Keratinocyte (primary cell): ENCODE results near the gene EIF2D.

Source experiments
- CTCF ChIP-seq, 3 experiments: IDR thresholded peaks in 1 of 3; conservative IDR thresholded peaks in 1 of 3; optimal IDR thresholded peaks in 1 of 3; 2 replicates in 2 of 3; 3 replicates in 1 of 3; pipeline versions ENCODE3 to v1.5.1; 2011; ENCODE audit warnings: low read length in 3 of 3, mild to moderate bottlenecking in 3 of 3, moderate library complexity in 2 of 3, control low read depth in 1 of 3, inconsistent platforms in 1 of 3; ENCODE audit not compliant: insufficient read depth in 2 of 3; ENCODE audit errors: extremely low read depth in 1 of 3
- EZH2 ChIP-seq: IDR thresholded peaks from one replicate; pipeline ENCODE4 v1.6.1; 2012; ENCODE audit warnings: inconsistent platforms, mild to moderate bottlenecking, low read length, moderate library complexity

GRCh38 chr1:206582537-206582936 lies 29.7 kb downstream of the EIF2D start:
- TF ChIP-seq CTCF (optimal IDR thresholded peaks at IDR 0.05 in 1 of 3, IDR thresholded peaks at IDR 0.05 in 1 of 3, conservative IDR thresholded peaks at IDR 0.05 in 1 of 3; ENCODE audit: extremely low read depth in 1 of 3, insufficient read depth in 2 of 3, low read length in 3 of 3) (no peak), EZH2 (no peak)
